Panc1 (cell line): ENCODE measurements around the gene LRRC73. TPM values are rescaled to one million over a fixed set of nuclear protein-coding genes. Genes with fewer than 3 reads are reported as not detected.
A peak's percentile ranks its signal among the peaks of the same experiment; 100 is the strongest.
"Not testable (repeated sequence)": the region's sequence is repeated elsewhere in the genome, so short reads cannot be mapped to it uniquely, and the experiment has no call there.

Experiments used
- ATAC-seq: fragments of 200-7000 bp; cut with Tn5 transposase; 2 replicates; pipeline ENCODE4 v1.9.1; 2020; ENCODE audit warnings: mild to moderate bottlenecking, moderate library complexity
- BruUV-seq: library from RNA; stranded (reverse); fragments of 400-500 nt; replicated peaks from 2 replicates; lab custom pipeline; 2021; lab: Mats Ljungman, UMichigan
- CTCF ChIA-PET: fragments of 300-600 bp; sonication (Branson Sonifier 250); formaldehyde crosslinking; loops from one replicate; lab custom pipeline; 2022; ENCODE audit warnings: antibody characterized with exemption; lab: Charles Lee
- POLR2A ChIA-PET: fragments of 300-600 bp; sonication (Branson Sonifier 250); formaldehyde crosslinking; loops from one replicate; lab custom pipeline; 2022; ENCODE audit warnings: antibody characterized with exemption; lab: Charles Lee
- DNase-seq: peaks from one replicate; pipeline ENCODE4 v3.0.0-alpha.2; 2010; ENCODE audit warnings: low read depth, low spot score
- H3K27ac ChIP-seq: 2 replicates; pipeline ENCODE4 v1.5.1; 2011; ENCODE audit warnings: mild to moderate bottlenecking, low read length, inconsistent platforms
- H3K27me3 ChIP-seq: fragments of 200-500 bp; sonication (Bioruptor generic); 2 replicates; pipeline ENCODE4 v1.6.0; 2014; ENCODE audit warnings: low read length, inconsistent platforms; ENCODE audit not compliant: control insufficient read depth, insufficient read depth
- H3K36me3 ChIP-seq: fragments of 200-500 bp; sonication (Bioruptor generic); 2 replicates; pipeline ENCODE4 v1.5.1; 2014; ENCODE audit warnings: inconsistent platforms, mild to moderate bottlenecking, low read length, moderate library complexity; ENCODE audit not compliant: control insufficient read depth, insufficient read depth
- H3K4me1 ChIP-seq: 2 replicates; pipeline ENCODE4 v1.5.1; 2011; ENCODE audit warnings: inconsistent platforms, mild to moderate bottlenecking, low read length, moderate library complexity; ENCODE audit not compliant: control insufficient read depth, insufficient read depth
- H3K4me3 ChIP-seq, 2 experiments: 2 replicates each; pipeline ENCODE4 v1.5.1; 2011 to 2012; ENCODE audit warnings: low read depth in 2 of 2, low read length in 2 of 2, mild to moderate bottlenecking in 2 of 2, inconsistent platforms in 1 of 2, moderate library complexity in 1 of 2
- H3K9me3 ChIP-seq: fragments of 200-500 bp; sonication (Bioruptor generic); 2 replicates; pipeline ENCODE4 v1.5.1; 2014; ENCODE audit warnings: low read depth, mild to moderate bottlenecking, inconsistent platforms, low read length, moderate library complexity; ENCODE audit not compliant: control insufficient read depth, insufficient read depth
- POLR2AphosphoS5 ChIP-seq: IDR thresholded peaks from 2 replicates; pipeline ENCODE4 v1.6.1; 2012; ENCODE audit warnings: mild to moderate bottlenecking, low read depth, low read length, moderate library complexity
- SIN3A ChIP-seq: IDR thresholded peaks from 2 replicates; pipeline ENCODE4 v1.6.1; 2012; ENCODE audit warnings: low read depth, mild to moderate bottlenecking, low read length, moderate library complexity, borderline replicate concordance; ENCODE audit not compliant: insufficient read depth
- TCF7L2 ChIP-seq: IDR thresholded peaks from 2 replicates; pipeline ENCODE4 v1.6.1; 2011; ENCODE audit warnings: mild to moderate bottlenecking, low read depth, low read length, inconsistent platforms
- in situ Hi-C: cut with HindIII; loops from 2 replicates; pipeline ENCODE4 v1.10.0; 2016; ENCODE audit warnings: low sequenced_read_pairs, low pct_unique_long_range_greater_than_20kb
- intact Hi-C: fragments of 100-400 bp; cut with micrococcal nuclease; formaldehyde crosslinking; loops from one replicate; pipeline ENCODE4 v1.10.0; 2022; ENCODE audit not compliant: unreplicated experiment
- total RNA-seq: library from RNA; stranded (reverse); gene quantifications from one replicate; pipeline ENCODE4 v1.2.1, GENCODE V29; 2021; ENCODE audit not compliant: unreplicated experiment
- TF ChIP-seq, protein P1 (sequence below), 2 experiments: IDR thresholded peaks; 2 replicates each; pipeline ENCODE4 v1.6.1; 2011 to 2012; ENCODE audit warnings: low read depth in 2 of 2, control low read depth in 1 of 2, low read length in 1 of 2, mild to moderate bottlenecking in 1 of 2, moderate library complexity in 1 of 2; ENCODE audit not compliant: insufficient read depth in 1 of 2
- TF ChIP-seq, protein P2 (sequence below): fragments of 450-650 bp; IDR thresholded peaks from 2 replicates; pipeline ENCODE4 v1.5.1; 2017; ENCODE audit warnings: mild to moderate bottlenecking

Gene LRRC73
- total RNA-seq, 1 experiment from 2014 or later, result 2.9 TPM

DNA sequence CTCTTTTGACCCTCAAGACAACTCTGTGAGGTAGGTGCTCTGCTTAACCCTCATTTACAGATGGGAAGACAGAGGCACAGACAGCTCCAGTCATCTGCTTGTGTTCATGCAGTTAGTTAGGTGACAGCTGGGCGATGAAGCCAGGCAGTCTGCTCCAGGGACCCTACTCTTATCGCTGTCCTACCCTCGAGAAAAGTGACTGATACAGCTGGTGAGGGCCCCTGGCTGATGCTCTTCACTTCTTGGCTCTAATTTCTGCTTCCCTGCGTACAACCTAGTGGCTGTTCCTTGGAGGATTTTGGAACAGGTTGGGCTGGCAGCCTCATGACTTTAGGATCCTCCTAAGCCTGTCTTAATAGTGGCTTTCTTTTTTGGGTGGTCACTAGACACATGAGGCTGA, 41.9 kb downstream of the LRRC73 start:
- CTCF ChIA-PET, result no interaction called here
- H3K27me3 ChIP-seq, result no peaks in the 10 kb centered on the region
- POLR2A ChIA-PET, result no interaction called here
- in situ Hi-C loops, result no loop called here
- H3K36me3 ChIP-seq, result no peaks in the 10 kb centered on the region
- H3K4me1 ChIP-seq, result no peaks in the 10 kb centered on the region
- DNase-seq (no peak), ATAC-seq (no peak)
- H3K27ac ChIP-seq, result no peak overlapping the region
- intact Hi-C loops, result no loop called here
- no peaks in the 10 kb centered on the region for H3K9me3 ChIP-seq
- TF ChIP-seq SIN3A (no peak), POLR2AphosphoS5 (no peak), TCF7L2 (no peak)
- TF ChIP-seq, protein P1, sequence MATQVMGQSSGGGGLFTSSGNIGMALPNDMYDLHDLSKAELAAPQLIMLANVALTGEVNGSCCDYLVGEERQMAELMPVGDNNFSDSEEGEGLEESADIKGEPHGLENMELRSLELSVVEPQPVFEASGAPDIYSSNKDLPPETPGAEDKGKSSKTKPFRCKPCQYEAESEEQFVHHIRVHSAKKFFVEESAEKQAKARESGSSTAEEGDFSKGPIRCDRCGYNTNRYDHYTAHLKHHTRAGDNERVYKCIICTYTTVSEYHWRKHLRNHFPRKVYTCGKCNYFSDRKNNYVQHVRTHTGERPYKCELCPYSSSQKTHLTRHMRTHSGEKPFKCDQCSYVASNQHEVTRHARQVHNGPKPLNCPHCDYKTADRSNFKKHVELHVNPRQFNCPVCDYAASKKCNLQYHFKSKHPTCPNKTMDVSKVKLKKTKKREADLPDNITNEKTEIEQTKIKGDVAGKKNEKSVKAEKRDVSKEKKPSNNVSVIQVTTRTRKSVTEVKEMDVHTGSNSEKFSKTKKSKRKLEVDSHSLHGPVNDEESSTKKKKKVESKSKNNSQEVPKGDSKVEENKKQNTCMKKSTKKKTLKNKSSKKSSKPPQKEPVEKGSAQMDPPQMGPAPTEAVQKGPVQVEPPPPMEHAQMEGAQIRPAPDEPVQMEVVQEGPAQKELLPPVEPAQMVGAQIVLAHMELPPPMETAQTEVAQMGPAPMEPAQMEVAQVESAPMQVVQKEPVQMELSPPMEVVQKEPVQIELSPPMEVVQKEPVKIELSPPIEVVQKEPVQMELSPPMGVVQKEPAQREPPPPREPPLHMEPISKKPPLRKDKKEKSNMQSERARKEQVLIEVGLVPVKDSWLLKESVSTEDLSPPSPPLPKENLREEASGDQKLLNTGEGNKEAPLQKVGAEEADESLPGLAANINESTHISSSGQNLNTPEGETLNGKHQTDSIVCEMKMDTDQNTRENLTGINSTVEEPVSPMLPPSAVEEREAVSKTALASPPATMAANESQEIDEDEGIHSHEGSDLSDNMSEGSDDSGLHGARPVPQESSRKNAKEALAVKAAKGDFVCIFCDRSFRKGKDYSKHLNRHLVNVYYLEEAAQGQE (IDR thresholded peaks at IDR 0.05; ENCODE audit: insufficient read depth in 1 of 2, low read depth in 2 of 2, low read length in 1 of 2), result no peak
- TF ChIP-seq, protein P2, sequence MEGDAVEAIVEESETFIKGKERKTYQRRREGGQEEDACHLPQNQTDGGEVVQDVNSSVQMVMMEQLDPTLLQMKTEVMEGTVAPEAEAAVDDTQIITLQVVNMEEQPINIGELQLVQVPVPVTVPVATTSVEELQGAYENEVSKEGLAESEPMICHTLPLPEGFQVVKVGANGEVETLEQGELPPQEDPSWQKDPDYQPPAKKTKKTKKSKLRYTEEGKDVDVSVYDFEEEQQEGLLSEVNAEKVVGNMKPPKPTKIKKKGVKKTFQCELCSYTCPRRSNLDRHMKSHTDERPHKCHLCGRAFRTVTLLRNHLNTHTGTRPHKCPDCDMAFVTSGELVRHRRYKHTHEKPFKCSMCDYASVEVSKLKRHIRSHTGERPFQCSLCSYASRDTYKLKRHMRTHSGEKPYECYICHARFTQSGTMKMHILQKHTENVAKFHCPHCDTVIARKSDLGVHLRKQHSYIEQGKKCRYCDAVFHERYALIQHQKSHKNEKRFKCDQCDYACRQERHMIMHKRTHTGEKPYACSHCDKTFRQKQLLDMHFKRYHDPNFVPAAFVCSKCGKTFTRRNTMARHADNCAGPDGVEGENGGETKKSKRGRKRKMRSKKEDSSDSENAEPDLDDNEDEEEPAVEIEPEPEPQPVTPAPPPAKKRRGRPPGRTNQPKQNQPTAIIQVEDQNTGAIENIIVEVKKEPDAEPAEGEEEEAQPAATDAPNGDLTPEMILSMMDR, result no peak
- BruUV-seq, result no TSS peak
- no peak overlapping the region for H3K4me3 ChIP-seq

- intact Hi-C loops, result no loop called here
- BruUV-seq, result no TSS peak
- TF ChIP-seq, protein P2, result no peak
- TF ChIP-seq, protein P1 (IDR thresholded peaks at IDR 0.05; ENCODE audit: insufficient read depth in 1 of 2, low read depth in 2 of 2, low read length in 1 of 2), result no peak
- Histone ChIP-seq H3K27ac (no peak overlapping the region), H3K4me3 (no peak overlapping the region), H3K27me3 (no peaks in the 10 kb centered on the region), H3K4me1 (no peaks in the 10 kb centered on the region), H3K36me3 (no peaks in the 10 kb centered on the region), H3K9me3 (no peaks in the 10 kb centered on the region)
- DNase-seq, result no peak
- ATAC-seq, result peak; percentile 20; the same call in 1 of the 2 replicates
- in situ Hi-C loops, result no loop called here
- CTCF ChIA-PET, result no interaction called here
- POLR2A ChIA-PET, result no interaction called here
Observed at GRCh38 chr6:43467752-43468151, 42.4 kb downstream of the LRRC73 start.

DNA sequence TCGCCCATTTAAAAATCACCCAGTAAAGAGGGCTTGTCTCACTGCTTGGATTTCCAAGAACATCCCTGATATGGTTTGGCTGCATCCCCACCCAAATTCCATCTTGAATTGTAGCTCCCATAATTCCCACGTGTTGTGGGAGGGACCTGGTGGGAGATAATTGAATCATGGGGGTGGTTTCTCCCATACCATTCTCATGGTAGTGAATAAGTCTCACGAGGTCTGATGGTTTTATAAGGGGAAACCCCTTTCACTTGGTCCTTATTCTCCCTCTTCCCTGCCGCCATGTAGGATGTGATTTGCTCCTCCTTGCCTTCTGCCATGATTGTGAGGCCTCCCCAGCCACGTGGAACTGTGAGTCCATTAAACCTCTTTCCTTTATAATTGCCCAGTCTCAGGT, 42.9 kb downstream of the LRRC73 start:
- H3K36me3 ChIP-seq, ATAC-seq, H3K27ac ChIP-seq, H3K4me1 ChIP-seq, intact Hi-C loops, in situ Hi-C loops, CTCF ChIA-PET, H3K4me3 ChIP-seq, BruUV-seq, POLR2A ChIA-PET, DNase-seq, H3K27me3 ChIP-seq, H3K9me3 ChIP-seq: not testable (repeated sequence)
